ENCODE measurements around the gene FOXK1. TPM values are rescaled to one million over a fixed set of nuclear protein-coding genes. Genes with fewer than 3 reads are reported as not detected.
A peak's percentile ranks its signal among the peaks of the same experiment; 100 is the strongest.

The FOXK1 gene
- total and polyA plus RNA-seq, 2 of the 13 experiments (the other 11 are each of a cell fraction or from before 2014, with no cell fraction given): 4.6 to 8.8 TPM

DNA sequence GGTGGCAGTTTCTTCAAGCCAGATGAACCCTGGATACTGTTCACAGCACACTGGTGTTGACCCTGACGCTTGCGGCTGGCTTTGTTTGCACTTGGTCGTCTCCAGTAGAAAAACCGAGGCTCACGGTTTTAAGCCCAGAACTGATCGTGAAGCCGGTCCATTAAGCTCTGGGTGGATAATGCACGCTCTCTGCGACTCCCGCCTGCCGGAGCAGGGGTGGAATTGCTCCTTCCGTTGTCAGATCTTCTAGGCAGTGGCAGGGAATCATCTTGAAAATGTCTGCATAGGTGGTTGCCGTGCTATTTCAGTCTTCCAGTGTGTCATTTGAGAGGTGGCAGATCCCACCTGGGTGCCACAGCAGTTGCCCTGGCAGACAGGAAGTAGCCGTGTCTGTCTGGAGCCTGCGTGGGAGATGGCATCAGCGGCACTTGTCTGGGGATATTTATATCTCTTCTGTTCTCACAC lies 57.5 kb downstream of the FOXK1 start (continued):
- TF ChIP-seq ZNF883 (CRISPR knock-in tag; IDR thresholded peaks at IDR 0.05; ENCODE audit: not compliant biosample characterization): no peak
- TF ChIP-seq, protein P1, sequence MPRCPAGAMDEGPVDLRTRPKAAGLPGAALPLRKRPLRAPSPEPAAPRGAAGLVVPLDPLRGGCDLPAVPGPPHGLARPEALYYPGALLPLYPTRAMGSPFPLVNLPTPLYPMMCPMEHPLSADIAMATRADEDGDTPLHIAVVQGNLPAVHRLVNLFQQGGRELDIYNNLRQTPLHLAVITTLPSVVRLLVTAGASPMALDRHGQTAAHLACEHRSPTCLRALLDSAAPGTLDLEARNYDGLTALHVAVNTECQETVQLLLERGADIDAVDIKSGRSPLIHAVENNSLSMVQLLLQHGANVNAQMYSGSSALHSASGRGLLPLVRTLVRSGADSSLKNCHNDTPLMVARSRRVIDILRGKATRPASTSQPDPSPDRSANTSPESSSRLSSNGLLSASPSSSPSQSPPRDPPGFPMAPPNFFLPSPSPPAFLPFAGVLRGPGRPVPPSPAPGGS (CRISPR knock-in tag; IDR thresholded peaks at IDR 0.05): no peak
- TF ChIP-seq, protein P2, sequence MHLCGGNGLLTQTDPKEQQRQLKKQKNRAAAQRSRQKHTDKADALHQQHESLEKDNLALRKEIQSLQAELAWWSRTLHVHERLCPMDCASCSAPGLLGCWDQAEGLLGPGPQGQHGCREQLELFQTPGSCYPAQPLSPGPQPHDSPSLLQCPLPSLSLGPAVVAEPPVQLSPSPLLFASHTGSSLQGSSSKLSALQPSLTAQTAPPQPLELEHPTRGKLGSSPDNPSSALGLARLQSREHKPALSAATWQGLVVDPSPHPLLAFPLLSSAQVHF (CRISPR knock-in tag; IDR thresholded peaks at IDR 0.05): no peak
- TF ChIP-seq NCOA2 (CRISPR knock-in tag; IDR thresholded peaks at IDR 0.05): 0 out of 2 replicates have a peak, but pooled peaks have one; percentile 31
- TF ChIP-seq RCOR2 (CRISPR knock-in tag; IDR thresholded peaks at IDR 0.05): no peak
- no peak for TF ChIP-seq TBP (CRISPR knock-in tag; IDR thresholded peaks at IDR 0.05)
- TF ChIP-seq HMG20B (CRISPR knock-in tag; conservative IDR thresholded peaks at IDR 0.05): no peak
- no peak for TF ChIP-seq SP4 (CRISPR knock-in tag; IDR thresholded peaks at IDR 0.05)
- no peak for TF ChIP-seq ATF7-NPFF (CRISPR knock-in tag; IDR thresholded peaks at IDR 0.05; ENCODE audit: low read depth)
- 0 out of 2 replicates have a peak, but pooled peaks have one; percentile 34 for TF ChIP-seq NCOA1 (CRISPR knock-in tag; IDR thresholded peaks at IDR 0.05)
- TF ChIP-seq, protein P3, sequence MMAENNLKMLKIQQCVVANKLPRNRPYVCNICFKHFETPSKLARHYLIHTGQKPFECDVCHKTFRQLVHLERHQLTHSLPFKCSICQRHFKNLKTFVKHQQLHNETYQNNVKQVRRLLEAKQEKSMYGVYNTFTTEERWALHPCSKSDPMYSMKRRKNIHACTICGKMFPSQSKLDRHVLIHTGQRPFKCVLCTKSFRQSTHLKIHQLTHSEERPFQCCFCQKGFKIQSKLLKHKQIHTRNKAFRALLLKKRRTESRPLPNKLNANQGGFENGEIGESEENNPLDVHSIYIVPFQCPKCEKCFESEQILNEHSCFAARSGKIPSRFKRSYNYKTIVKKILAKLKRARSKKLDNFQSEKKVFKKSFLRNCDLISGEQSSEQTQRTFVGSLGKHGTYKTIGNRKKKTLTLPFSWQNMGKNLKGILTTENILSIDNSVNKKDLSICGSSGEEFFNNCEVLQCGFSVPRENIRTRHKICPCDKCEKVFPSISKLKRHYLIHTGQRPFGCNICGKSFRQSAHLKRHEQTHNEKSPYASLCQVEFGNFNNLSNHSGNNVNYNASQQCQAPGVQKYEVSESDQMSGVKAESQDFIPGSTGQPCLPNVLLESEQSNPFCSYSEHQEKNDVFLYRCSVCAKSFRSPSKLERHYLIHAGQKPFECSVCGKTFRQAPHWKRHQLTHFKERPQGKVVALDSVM (CRISPR knock-in tag; IDR thresholded peaks at IDR 0.05): no peak
- TF ChIP-seq ZNF674 (CRISPR knock-in tag; IDR thresholded peaks at IDR 0.05; ENCODE audit: low read depth): no peak
- no peak for TF ChIP-seq SAFB2 (CRISPR knock-in tag; IDR thresholded peaks at IDR 0.05; ENCODE audit: borderline replicate concordance, low read depth)
- TF ChIP-seq JUND (CRISPR knock-in tag; IDR thresholded peaks at IDR 0.05): no peak
- no peak for TF ChIP-seq ZBTB7A (CRISPR knock-in tag; IDR thresholded peaks at IDR 0.05)
- no peak for TF ChIP-seq SYNCRIP (IDR thresholded peaks at IDR 0.05; ENCODE audit: insufficient read depth, low read depth, low read length)
- no peak for TF ChIP-seq JUN (CRISPR knock-in tag; IDR thresholded peaks at IDR 0.05)
- TF ChIP-seq U2AF2 (IDR thresholded peaks at IDR 0.05; ENCODE audit: low read depth, low read length): no peak
- TF ChIP-seq, protein P4, sequence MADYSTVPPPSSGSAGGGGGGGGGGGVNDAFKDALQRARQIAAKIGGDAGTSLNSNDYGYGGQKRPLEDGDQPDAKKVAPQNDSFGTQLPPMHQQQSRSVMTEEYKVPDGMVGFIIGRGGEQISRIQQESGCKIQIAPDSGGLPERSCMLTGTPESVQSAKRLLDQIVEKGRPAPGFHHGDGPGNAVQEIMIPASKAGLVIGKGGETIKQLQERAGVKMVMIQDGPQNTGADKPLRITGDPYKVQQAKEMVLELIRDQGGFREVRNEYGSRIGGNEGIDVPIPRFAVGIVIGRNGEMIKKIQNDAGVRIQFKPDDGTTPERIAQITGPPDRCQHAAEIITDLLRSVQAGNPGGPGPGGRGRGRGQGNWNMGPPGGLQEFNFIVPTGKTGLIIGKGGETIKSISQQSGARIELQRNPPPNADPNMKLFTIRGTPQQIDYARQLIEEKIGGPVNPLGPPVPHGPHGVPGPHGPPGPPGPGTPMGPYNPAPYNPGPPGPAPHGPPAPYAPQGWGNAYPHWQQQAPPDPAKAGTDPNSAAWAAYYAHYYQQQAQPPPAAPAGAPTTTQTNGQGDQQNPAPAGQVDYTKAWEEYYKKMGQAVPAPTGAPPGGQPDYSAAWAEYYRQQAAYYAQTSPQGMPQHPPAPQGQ (CRISPR knock-in tag; IDR thresholded peaks at IDR 0.05; ENCODE audit: borderline replicate concordance): no peak
- TF ChIP-seq IRF2 (CRISPR knock-in tag; IDR thresholded peaks at IDR 0.05): 0 out of 2 replicates have a peak, but pooled peaks have one; percentile 36
- TF ChIP-seq, protein P5, sequence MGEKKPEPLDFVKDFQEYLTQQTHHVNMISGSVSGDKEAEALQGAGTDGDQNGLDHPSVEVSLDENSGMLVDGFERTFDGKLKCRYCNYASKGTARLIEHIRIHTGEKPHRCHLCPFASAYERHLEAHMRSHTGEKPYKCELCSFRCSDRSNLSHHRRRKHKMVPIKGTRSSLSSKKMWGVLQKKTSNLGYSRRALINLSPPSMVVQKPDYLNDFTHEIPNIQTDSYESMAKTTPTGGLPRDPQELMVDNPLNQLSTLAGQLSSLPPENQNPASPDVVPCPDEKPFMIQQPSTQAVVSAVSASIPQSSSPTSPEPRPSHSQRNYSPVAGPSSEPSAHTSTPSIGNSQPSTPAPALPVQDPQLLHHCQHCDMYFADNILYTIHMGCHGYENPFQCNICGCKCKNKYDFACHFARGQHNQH (CRISPR knock-in tag; IDR thresholded peaks at IDR 0.05): no peak
- TF ChIP-seq MEF2D (CRISPR knock-in tag; IDR thresholded peaks at IDR 0.05): no peak
- TF ChIP-seq, protein P6, sequence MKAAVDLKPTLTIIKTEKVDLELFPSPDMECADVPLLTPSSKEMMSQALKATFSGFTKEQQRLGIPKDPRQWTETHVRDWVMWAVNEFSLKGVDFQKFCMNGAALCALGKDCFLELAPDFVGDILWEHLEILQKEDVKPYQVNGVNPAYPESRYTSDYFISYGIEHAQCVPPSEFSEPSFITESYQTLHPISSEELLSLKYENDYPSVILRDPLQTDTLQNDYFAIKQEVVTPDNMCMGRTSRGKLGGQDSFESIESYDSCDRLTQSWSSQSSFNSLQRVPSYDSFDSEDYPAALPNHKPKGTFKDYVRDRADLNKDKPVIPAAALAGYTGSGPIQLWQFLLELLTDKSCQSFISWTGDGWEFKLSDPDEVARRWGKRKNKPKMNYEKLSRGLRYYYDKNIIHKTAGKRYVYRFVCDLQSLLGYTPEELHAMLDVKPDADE (CRISPR knock-in tag; IDR thresholded peaks at IDR 0.05): no peak

All from HepG2 (cell line).